Measurements from ENCODE around the gene CLNK. TPM values are rescaled to one million over a fixed set of nuclear protein-coding genes. Genes with fewer than 3 reads are reported as not detected.

Gene CLNK
- total and polyA plus RNA-seq, 2 of the 8 experiments (the other 6 are each of a cell fraction or from before 2014, with no cell fraction given), result not detected

DNA sequence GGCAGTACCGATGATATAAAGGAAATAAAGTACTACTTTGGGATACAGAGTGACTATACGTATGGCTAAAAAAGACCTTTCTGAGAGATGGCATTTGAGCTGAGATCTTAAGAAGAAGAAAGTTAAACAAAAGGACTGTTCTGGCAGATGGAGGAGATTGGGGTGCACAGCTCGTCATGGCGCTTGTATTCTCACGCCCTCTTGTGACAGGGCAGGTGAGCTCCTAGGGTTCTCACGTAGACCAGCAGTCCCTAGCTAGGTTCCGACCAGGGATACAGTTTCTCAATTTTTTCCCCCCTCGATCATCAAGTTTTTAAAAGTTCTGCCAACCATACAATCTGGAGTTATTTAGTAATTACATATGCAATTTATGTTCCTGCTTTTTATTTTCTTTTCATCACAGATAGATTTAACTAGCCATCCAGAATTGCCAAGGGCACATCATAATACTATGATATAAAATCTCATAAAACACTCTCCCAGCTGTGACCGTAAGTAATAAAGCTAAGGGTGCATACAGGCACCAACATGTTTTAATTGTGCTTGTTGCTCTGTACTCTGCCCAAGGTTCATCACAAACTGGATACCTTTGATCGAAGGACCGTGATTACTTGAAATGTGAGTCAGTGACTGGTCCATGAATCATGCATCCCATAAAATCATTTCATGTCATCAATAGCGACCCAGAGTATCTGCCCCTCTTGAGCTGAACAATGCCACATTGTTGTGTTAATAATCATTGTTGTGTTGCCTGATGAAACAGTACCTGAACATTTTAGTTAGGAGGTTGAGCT is 157.9 kb downstream of the CLNK start:
- H3K4me1 ChIP-seq (replicated peaks in 1 of 4; ENCODE audit: control insufficient read depth in 3 of 4, insufficient read depth in 4 of 4, low read length in 3 of 4), result no peaks in the 10 kb centered on the region
- no peak overlapping the region for H3K18ac ChIP-seq (ENCODE audit: extremely low read depth, low read length)
- ChIA-PET CTCF (ENCODE audit: partially characterized antibody) (interaction anchor here (0.7 to 5.2 kb wide), 32 partner anchors 10 to 385 kb away, joined by 3 to 39 read pairs (median 5); partner anchors contain the start of gene ZNF518B), POLR2A (ENCODE audit: partially characterized antibody) (interaction anchor here (0.9 kb wide), 1 partner anchor 65 kb away, joined by 4 read pairs; no protein-coding TSS in a partner anchor)
- H3K27ac ChIP-seq (ENCODE audit: low read depth, low read length), result no peak overlapping the region
- H3K79me2 ChIP-seq (ENCODE audit: control insufficient read depth in 1 of 2, insufficient read depth in 2 of 2, low read length in 2 of 2), result no peaks in the 10 kb centered on the region
- H3K23ac ChIP-seq (ENCODE audit: insufficient read length), result no peak overlapping the region
- no peak overlapping the region for H2BK120ac ChIP-seq (replicated peaks; ENCODE audit: low read depth, low read length)
- no peak overlapping the region for H3K14ac ChIP-seq (ENCODE audit: insufficient read length)
- H3K27me3 ChIP-seq (replicated peaks in 1 of 4; ENCODE audit: control insufficient read depth in 3 of 4, extremely low read depth in 1 of 4, insufficient read depth in 3 of 4, low read length in 3 of 4), result no peaks in the 10 kb centered on the region; a peak in 1 of 7 replicates
- WGBS, 2 experiments (ENCODE audit: extremely low coverage in 1 of 2, insufficient coverage in 1 of 2, insufficient read length in 1 of 2, insufficient replicate concordance in 2 of 2, low coverage in 1 of 2, low lambda C conversion rate in 2 of 2, missing lambda C conversion rate in 1 of 2), result 74% methylated on average over 12 of the region's 12 CpGs; no CpG with 5 or more reads in 1 of the 2 experiments
- H2BK5ac ChIP-seq (ENCODE audit: low read depth, low read length), result no peak overlapping the region
- H3K56ac ChIP-seq (replicated peaks; ENCODE audit: insufficient read length, low read depth, low read length), result no peak overlapping the region
- no peak overlapping the region for H3K4ac ChIP-seq (replicated peaks; ENCODE audit: insufficient read length, low read depth, low read length)
- H2BK15ac ChIP-seq (ENCODE audit: low read length), result no peak overlapping the region
- H3K4me3 ChIP-seq (ENCODE audit: extremely low read depth in 1 of 4, insufficient read depth in 2 of 4, low read depth in 3 of 4, low read length in 4 of 4), result no peak overlapping the region
- H2AFZ ChIP-seq (ENCODE audit: low read length), result no peak overlapping the region
- no peak overlapping the region for H2BK20ac ChIP-seq (ENCODE audit: low read length)
- no peak overlapping the region for H3K9ac ChIP-seq (replicated peaks in 1 of 4; ENCODE audit: extremely low read depth in 1 of 4, low read depth in 3 of 4, low read length in 3 of 4)
- no peak overlapping the region for H4K91ac ChIP-seq (replicated peaks; ENCODE audit: insufficient read length, low read length)
- no peaks in the 10 kb centered on the region for H3K36me3 ChIP-seq (ENCODE audit: control insufficient read depth in 2 of 4, insufficient read depth in 4 of 4, low read length in 3 of 4)
- DNase-seq (ENCODE audit: low read depth in 1 of 2, low spot score in 2 of 2), result no peak
- no peak overlapping the region for H4K5ac ChIP-seq (ENCODE audit: insufficient read length, low read depth, low read length)
- no peak overlapping the region for H4K8ac ChIP-seq (ENCODE audit: extremely low read depth, insufficient read depth, low read length)
- H3K9me3 ChIP-seq (ENCODE audit: insufficient read depth in 2 of 2, low read depth in 1 of 2, low read length in 1 of 2), result no peaks in the 10 kb centered on the region
- FAIRE-seq, result no peak
- no peaks in the 10 kb centered on the region for H3K79me1 ChIP-seq (ENCODE audit: low read depth, low read length)
- no peak overlapping the region for H3K4me2 ChIP-seq (ENCODE audit: insufficient read depth in 1 of 2, low read depth in 2 of 2, low read length in 2 of 2)
- H2BK12ac ChIP-seq (ENCODE audit: low read depth, low read length), result no peak overlapping the region
- H3K23me2 ChIP-seq (ENCODE audit: low read depth, low read length), result no peaks in the 10 kb centered on the region
- H4K20me1 ChIP-seq (replicated peaks in 1 of 2; ENCODE audit: control insufficient read depth in 1 of 2, insufficient read depth in 2 of 2, low read length in 2 of 2), result no peaks in the 10 kb centered on the region
- no peak overlapping the region for H2AK5ac ChIP-seq (ENCODE audit: low read depth, low read length)
- TF ChIP-seq RAD21 (IDR thresholded peaks at IDR 0.05 in 1 of 2, conservative IDR thresholded peaks at IDR 0.05 in 1 of 2; ENCODE audit: low read depth in 2 of 2, low read length in 2 of 2) (peak; percentile 74 to 83), EP300 (IDR thresholded peaks at IDR 0.05; ENCODE audit: borderline replicate concordance in 1 of 2, low read depth in 2 of 2, low read length in 2 of 2) (no peak), KDM1A (IDR thresholded peaks at IDR 0.05; ENCODE audit: borderline replicate concordance, low read length) (no peak), YY1 (IDR thresholded peaks at IDR 0.05; ENCODE audit: low read depth, low read length) (peak; percentile 70; the same call in 1 of the 2 replicates)
- TF ChIP-seq, protein P1, sequence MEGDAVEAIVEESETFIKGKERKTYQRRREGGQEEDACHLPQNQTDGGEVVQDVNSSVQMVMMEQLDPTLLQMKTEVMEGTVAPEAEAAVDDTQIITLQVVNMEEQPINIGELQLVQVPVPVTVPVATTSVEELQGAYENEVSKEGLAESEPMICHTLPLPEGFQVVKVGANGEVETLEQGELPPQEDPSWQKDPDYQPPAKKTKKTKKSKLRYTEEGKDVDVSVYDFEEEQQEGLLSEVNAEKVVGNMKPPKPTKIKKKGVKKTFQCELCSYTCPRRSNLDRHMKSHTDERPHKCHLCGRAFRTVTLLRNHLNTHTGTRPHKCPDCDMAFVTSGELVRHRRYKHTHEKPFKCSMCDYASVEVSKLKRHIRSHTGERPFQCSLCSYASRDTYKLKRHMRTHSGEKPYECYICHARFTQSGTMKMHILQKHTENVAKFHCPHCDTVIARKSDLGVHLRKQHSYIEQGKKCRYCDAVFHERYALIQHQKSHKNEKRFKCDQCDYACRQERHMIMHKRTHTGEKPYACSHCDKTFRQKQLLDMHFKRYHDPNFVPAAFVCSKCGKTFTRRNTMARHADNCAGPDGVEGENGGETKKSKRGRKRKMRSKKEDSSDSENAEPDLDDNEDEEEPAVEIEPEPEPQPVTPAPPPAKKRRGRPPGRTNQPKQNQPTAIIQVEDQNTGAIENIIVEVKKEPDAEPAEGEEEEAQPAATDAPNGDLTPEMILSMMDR (IDR thresholded peaks at IDR 0.05; ENCODE audit: control extremely low read depth in 1 of 3, insufficient read depth in 1 of 3, low read depth in 1 of 3, low read length in 3 of 3), result peak; percentile 58 to 66 (median 61)
